Esophagus squamous epithelium (tissue), 4 donors: Measurements from ENCODE around the gene TNKS1BP1.

Source experiments
- POLR2A ChIP-seq, 4 donors: fragments of 450-650 bp; IDR thresholded peaks; one replicate each; pipeline ENCODE4 v1.6.1; 2017; ENCODE audit warnings: antibody characterized with exemption in 4 of 4, mild to moderate bottlenecking in 4 of 4, moderate library complexity in 3 of 4
- TF ChIP-seq, protein P1 (sequence below), 6 experiments: fragments of 450-650 bp in 4 of 6; fragments of 200-600 bp in 2 of 6; sonication (generic) in 2 of 6; IDR thresholded peaks; one replicate each; pipeline ENCODE4 v1.5.1; 2016 to 2019; ENCODE audit warnings: antibody characterized with exemption in 6 of 6, mild to moderate bottlenecking in 4 of 6, moderate library complexity in 4 of 6

GRCh38 chr11:57312511-57313021 lies 12.2 kb downstream of the TNKS1BP1 start:
- TF ChIP-seq, protein P1, sequence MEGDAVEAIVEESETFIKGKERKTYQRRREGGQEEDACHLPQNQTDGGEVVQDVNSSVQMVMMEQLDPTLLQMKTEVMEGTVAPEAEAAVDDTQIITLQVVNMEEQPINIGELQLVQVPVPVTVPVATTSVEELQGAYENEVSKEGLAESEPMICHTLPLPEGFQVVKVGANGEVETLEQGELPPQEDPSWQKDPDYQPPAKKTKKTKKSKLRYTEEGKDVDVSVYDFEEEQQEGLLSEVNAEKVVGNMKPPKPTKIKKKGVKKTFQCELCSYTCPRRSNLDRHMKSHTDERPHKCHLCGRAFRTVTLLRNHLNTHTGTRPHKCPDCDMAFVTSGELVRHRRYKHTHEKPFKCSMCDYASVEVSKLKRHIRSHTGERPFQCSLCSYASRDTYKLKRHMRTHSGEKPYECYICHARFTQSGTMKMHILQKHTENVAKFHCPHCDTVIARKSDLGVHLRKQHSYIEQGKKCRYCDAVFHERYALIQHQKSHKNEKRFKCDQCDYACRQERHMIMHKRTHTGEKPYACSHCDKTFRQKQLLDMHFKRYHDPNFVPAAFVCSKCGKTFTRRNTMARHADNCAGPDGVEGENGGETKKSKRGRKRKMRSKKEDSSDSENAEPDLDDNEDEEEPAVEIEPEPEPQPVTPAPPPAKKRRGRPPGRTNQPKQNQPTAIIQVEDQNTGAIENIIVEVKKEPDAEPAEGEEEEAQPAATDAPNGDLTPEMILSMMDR (IDR thresholded peaks at IDR 0.05): peak in 1 of 6 experiments; percentile 8
- no peak for TF ChIP-seq POLR2A (IDR thresholded peaks at IDR 0.05)
